ENCODE measurements around the gene RICTOR.

GRCh38 chr5:39049315-39049714 lies 24.9 kb downstream of the RICTOR start:
- no peak for TF ChIP-seq CTCF (conservative IDR thresholded peaks at IDR 0.05 in 1 of 2, IDR thresholded peaks at IDR 0.05 in 1 of 2; ENCODE audit: low read depth in 1 of 2, low read length in 2 of 2)
- TF ChIP-seq EZH2 (IDR thresholded peaks at IDR 0.05; ENCODE audit: low read length, missing control alignments): no peak
